K562 (cell line): ENCODE results near the gene PRKAR1B. TPM values are rescaled to one million over a fixed set of nuclear protein-coding genes. Genes with fewer than 3 reads are reported as not detected.

ENCODE experiments used
- HDAC2 ChIP-seq: fragments of 450-650 bp; IDR thresholded peaks from 2 replicates; pipeline ENCODE4 v1.6.1; 2016; ENCODE audit warnings: mild to moderate bottlenecking
- ID3 ChIP-seq, 2 experiments: fragments of 250-450 bp in 1 of 2; fragments of 450-650 bp in 1 of 2; sonication (Bioruptor Pico) in 1 of 2; IDR thresholded peaks; 2 replicates each; pipeline versions ENCODE4 v1.6.1 to v1.8.0; 2016 to 2021; ENCODE audit warnings: mild to moderate bottlenecking in 2 of 2, moderate library complexity in 2 of 2, missing compliant biosample characterization in 1 of 2, missing genetic modification characterization in 1 of 2
- MECOM ChIP-seq: fragments of 250-450 bp; sonication (Bioruptor Pico); IDR thresholded peaks from 2 replicates; pipeline ENCODE4 v1.8.0; 2022; ENCODE audit warnings: inconsistent platforms
- NBN ChIP-seq: fragments of 450-650 bp; IDR thresholded peaks from 2 replicates; pipeline ENCODE4 v1.6.1; 2016; ENCODE audit warnings: low read depth, mild to moderate bottlenecking
- NR3C1 ChIP-seq: sonication (generic); formaldehyde crosslinking; IDR thresholded peaks from 2 replicates; pipeline ENCODE4 v1.8.1; 2022; ENCODE audit warnings: missing genetic modification reagents
- NUFIP1 ChIP-seq: fragments of 450-650 bp; IDR thresholded peaks from 2 replicates; pipeline ENCODE4 v1.6.1; 2018; ENCODE audit not compliant: partially characterized antibody
- PRDM10 ChIP-seq: fragments of 450-650 bp; IDR thresholded peaks from 2 replicates; pipeline ENCODE4 v1.6.1; 2018; ENCODE audit not compliant: partially characterized antibody
- RBM17 ChIP-seq: fragments of 200-400 bp; formaldehyde crosslinking; IDR thresholded peaks from 2 replicates; pipeline ENCODE4 v1.6.1; 2017; ENCODE audit warnings: low read depth, mild to moderate bottlenecking, low read length, borderline replicate concordance
- RNF2 ChIP-seq: sonication (generic); IDR thresholded peaks from 2 replicates; pipeline ENCODE4 v1.6.1; 2016
- SPI1 ChIP-seq: IDR thresholded peaks from 2 replicates; pipeline ENCODE4 v1.6.1; 2011; ENCODE audit warnings: low read depth, low read length, control low read depth, borderline replicate concordance
- TGIF2 ChIP-seq: sonication (generic); formaldehyde crosslinking; IDR thresholded peaks from 2 replicates; pipeline ENCODE4 v1.8.1; 2022; ENCODE audit warnings: mild to moderate bottlenecking, missing genetic modification reagents, moderate library complexity
- TOE1 ChIP-seq, 2 experiments: fragments of 450-650 bp in 1 of 2; sonication (generic) in 1 of 2; formaldehyde crosslinking in 1 of 2; IDR thresholded peaks; 2 replicates each; pipeline versions ENCODE4 v1.7.1 to v1.8.0; 2016 to 2022; ENCODE audit warnings: borderline replicate concordance in 2 of 2, mild to moderate bottlenecking in 2 of 2, antibody characterized with exemption in 1 of 2, inconsistent platforms in 1 of 2, low read depth in 1 of 2, missing genetic modification reagents in 1 of 2, moderate library complexity in 1 of 2
- ZBTB17 ChIP-seq: fragments of 450-650 bp; formaldehyde crosslinking; IDR thresholded peaks from 2 replicates; pipeline ENCODE4 v1.4.0; 2020; ENCODE audit warnings: mild to moderate bottlenecking
- ZEB2 ChIP-seq: fragments of 450-650 bp; IDR thresholded peaks from 2 replicates; pipeline ENCODE4 v1.6.1; 2016
- ZNF592 ChIP-seq: fragments of 450-650 bp; IDR thresholded peaks from 2 replicates; pipeline ENCODE4 v1.6.1; 2017; ENCODE audit warnings: antibody characterized with exemption, mild to moderate bottlenecking
- ZNF830 ChIP-seq: fragments of 250-450 bp; sonication (Bioruptor Pico); IDR thresholded peaks from 2 replicates; pipeline ENCODE4 v1.5.0; 2021; ENCODE audit warnings: mild to moderate bottlenecking
- polyA plus RNA-seq, 8 experiments: library from polyadenylated mRNA; depleted of rRNA in 4 of 8; stranded (reverse) in 5 of 8; unstranded in 3 of 8; fragments of >200 nt; fragmentation: Nextera tagmentation in 2 of 8; fragmentation: Illumina TruSeq in 1 of 8; extraction: Ambion mirVana in 2 of 8; extraction: Trizol in 1 of 8; gene quantifications; 2 replicates each; pipeline versions ENCODE4 v1.2.1 to v1.2.3, GENCODE V29; 2011 to 2014; ENCODE audit warnings: inconsistent platforms in 1 of 8, missing spikeins in 1 of 8
- total RNA-seq, 7 experiments: library from RNA; depleted of rRNA in 6 of 7; stranded (reverse); fragments of >200 nt in 6 of 7; fragmentation: Illumina TruSeq in 2 of 7; extraction: Trizol in 2 of 7; gene quantifications; 2 replicates each; pipeline versions ENCODE4 v1.2.1 to v1.2.3, GENCODE V29; 2011 to 2021; ENCODE audit warnings: low replicate concordance in 1 of 7

Gene PRKAR1B
- total and polyA plus RNA-seq, 9 of the 15 experiments (the other 6 are each of a cell fraction or from before 2014, with no cell fraction given) = 0.99 to 30.5 (median 12.7) TPM

GRCh38 chr7:726084-726853 lies 812 bp downstream of the PRKAR1B start, which contains the start of gene DNAAF5 (continued):
- TF ChIP-seq PRDM10 (no peak), ZEB2 (no peak), ZBTB17 (CRISPR knock-in tag) (peak; percentile 15; the same call in 1 of the 2 replicates), TOE1 (IDR thresholded peaks at IDR 0.05; ENCODE audit: borderline replicate concordance) (no peak), TOE1 (CRISPR knock-in tag; IDR thresholded peaks at IDR 0.05; ENCODE audit: borderline replicate concordance, low read depth) (no peak), ID3 (CRISPR knock-in tag; IDR thresholded peaks at IDR 0.05) (no peak), ID3 (tag; IDR thresholded peaks at IDR 0.05) (0 out of 2 replicates have a peak, but pooled peaks have one; percentile 48), MECOM (CRISPR knock-in tag) (no peak), SPI1 (peak; percentile 86), HDAC2 (peak; percentile 61; the same call in 1 of the 2 replicates), ZNF592 (peak; percentile 73; the same call in 1 of the 2 replicates), RBM17 (no peak), NBN (no peak), NR3C1 (CRISPR knock-in tag) (no peak), TGIF2 (CRISPR knock-in tag) (no peak), ZNF830 (CRISPR knock-in tag) (no peak), NUFIP1 (no peak), RNF2 (peak; percentile 71; the same call in 1 of the 2 replicates)
